Activated CD4-positive, alpha-beta T cell treated with anti-CD3 and anti-CD28 coated beads for 4 hours (primary cell): Measurements from ENCODE around the gene STK31.
"Not testable (repeated sequence)": the region's sequence is repeated elsewhere in the genome, so short reads cannot be mapped to it uniquely, and the experiment has no call there.

ENCODE experiments used
- DNase-seq, 2 donors: peaks; one replicate each; pipeline ENCODE4 v3.0.0-alpha.2; 2020

The STK31 gene, protein sequence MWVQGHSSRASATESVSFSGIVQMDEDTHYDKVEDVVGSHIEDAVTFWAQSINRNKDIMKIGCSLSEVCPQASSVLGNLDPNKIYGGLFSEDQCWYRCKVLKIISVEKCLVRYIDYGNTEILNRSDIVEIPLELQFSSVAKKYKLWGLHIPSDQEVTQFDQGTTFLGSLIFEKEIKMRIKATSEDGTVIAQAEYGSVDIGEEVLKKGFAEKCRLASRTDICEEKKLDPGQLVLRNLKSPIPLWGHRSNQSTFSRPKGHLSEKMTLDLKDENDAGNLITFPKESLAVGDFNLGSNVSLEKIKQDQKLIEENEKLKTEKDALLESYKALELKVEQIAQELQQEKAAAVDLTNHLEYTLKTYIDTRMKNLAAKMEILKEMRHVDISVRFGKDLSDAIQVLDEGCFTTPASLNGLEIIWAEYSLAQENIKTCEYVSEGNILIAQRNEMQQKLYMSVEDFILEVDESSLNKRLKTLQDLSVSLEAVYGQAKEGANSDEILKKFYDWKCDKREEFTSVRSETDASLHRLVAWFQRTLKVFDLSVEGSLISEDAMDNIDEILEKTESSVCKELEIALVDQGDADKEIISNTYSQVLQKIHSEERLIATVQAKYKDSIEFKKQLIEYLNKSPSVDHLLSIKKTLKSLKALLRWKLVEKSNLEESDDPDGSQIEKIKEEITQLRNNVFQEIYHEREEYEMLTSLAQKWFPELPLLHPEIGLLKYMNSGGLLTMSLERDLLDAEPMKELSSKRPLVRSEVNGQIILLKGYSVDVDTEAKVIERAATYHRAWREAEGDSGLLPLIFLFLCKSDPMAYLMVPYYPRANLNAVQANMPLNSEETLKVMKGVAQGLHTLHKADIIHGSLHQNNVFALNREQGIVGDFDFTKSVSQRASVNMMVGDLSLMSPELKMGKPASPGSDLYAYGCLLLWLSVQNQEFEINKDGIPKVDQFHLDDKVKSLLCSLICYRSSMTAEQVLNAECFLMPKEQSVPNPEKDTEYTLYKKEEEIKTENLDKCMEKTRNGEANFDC

DNA sequence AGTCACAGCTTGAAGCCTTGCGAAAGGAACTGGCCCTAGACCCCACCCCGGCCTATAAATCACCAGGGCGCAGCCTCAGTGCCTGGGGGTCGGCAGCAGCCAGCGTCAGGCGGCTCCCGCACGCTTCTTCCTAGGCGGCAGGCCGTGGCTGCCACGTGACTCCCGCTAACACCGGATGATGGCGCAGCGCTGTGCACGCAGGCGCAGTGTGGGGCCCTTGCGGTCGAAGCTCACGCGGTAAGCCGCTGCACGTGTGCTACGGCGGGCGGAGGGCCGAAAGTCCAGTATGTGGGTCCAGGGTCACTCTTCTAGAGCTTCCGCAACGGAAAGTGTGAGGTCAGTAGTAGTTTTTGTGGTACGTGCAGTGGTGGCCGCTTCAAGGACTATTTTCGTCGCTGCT is at the start of gene STK31:
TSS of gene STK31 (plus strand) at position 220 of the 400 bp plus-strand sequence. CDS start at position 287, 67 bp downstream.
- DNase-seq: no peak

DNA sequence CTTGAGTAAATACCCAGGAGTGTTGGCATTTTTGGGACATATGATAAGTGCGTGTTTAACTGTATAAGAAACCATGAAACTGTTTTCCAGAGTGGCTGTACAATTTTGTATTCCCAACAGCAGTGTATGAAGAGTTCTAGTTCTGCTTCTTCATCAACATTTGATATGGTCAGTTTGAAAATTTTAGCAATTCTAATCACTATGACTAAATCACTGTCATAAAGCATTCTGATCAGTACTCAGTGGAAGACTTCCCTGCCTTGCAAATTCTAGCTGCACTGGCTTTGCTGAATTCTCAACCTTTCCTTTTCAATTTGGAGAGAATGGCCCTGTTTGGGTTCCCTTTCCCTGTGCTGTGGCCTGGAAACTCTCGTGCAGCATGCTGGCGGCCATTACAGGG is 48.6 kb upstream of the STK31 start:
- no peak for DNase-seq

DNA sequence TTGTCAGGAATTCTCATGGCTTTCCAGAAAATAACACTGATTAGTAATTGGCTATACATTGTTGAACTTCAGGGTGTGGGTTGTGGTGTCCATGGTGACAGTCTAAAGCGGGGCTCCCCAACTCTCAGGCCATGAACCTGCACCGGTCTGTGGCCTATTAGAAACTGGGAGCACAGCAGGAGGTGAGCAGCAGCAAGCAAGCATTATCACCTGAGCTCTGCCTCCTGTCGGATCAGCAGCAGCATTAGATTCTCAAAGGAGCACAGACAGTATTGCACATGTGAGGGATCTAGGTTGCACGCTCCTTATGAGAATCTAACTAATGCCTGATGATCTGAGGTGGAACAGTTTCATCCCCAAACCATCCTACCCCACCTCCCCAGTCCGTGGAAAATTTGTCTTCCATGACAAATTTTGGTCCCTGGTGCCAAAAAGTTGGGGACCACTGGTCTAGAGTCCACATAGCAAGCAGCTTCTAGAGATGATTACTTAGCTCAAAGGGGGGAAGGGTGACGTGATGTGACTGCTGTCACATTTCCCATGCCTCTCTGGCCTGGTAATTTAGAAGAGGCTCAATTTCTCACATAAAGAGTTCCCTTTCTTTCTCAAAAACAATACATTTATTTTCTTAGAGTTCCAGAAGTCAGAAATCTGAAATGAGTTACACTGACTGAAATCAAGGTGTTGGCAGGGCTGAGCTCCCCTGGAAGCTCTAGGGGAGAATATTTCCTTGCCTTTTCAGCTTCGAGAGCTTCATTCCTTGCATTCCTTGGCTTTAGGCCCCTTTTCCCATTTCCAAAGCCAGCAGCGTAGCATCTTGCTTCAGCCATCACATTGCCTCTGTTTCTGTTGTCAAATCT is 47.7 kb upstream of the STK31 start:
- no peak for DNase-seq

DNA sequence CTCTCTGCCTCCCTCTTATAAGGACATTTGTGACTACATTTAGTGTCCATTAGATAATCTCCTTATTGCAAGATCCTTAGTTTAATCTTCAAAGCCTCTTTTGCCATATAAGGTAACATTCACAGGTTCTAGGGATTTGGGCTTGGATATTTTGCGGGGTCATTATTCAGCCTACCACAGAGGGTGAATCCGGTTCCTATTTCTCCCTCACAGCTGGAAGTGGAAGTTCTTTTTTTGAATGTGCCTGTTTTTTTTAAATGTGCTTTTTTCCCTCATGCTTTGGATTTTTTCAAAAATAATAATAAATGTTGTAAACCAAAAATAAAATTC is 47.1 kb upstream of the STK31 start:
- DNase-seq: no peak

DNA sequence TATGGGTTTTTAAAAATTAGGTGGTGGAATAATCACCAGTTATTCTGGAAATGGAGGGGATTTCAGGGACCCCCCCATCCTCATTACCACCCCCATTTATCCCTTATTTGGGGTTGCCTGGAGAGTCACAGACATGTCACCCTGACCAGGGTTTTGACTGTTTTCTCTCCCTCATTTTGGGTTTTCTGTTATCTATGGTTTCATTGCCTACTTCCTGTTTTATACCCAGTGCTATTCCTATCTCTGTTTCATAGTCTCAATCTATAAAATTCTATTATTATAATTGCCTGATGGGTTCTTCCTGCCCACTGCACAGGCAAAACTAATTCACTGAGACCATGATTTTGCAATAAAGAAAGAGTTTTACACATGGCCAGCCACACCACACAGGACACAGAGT is 45.9 kb upstream of the STK31 start:
- no peak for DNase-seq

DNA sequence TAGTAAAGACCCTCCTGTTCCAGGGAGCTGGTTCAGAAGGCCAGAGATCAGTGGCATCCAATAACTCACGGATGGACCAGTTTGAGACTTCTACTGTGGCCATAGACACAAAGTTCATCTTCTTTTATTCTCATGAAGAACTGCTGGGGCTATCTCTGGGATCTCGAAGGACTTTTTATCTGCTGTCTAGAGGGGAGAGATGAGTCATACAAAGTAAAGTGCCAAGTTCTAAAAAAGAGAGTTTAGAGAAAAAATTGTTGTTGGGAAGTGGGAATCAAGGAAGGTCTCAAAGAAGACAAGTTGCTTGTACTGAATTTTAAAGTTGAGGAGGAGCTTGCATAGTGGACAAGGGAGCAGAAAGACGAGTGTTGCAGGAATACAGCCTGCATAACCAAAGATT is 38.0 kb upstream of the STK31 start:
- DNase-seq: no peak

DNA sequence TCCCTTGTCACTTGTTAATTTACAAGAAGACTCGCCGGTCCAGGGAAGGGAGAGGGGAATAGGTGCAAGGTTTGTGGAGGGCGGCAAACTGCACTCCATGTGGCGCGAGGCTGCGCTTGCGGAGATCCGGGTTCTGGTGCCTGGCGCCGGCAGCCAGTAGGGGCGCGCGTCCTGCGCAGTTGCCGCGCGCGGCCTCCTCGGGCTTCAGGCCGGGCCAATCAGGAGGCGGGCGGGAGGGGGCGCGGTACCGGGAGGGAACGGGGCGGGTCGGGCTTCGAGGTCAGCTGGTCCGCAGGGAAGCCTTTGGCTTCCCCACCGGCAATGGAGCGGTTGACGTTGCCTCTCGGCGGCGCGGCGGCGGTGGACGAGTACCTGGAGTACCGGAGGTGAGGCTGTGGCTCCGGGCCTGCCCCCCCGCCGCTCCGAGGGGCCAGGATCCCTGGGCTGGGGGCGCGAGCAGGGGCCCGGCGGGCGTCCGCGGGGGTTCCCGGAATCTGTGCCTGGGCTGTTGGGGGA is 30.1 kb upstream of the STK31 start, which contains the start of gene FAM221A:
TSS of gene FAM221A (plus strand) at position 302 of the 516 bp plus-strand sequence. CDS start at position 322, 20 bp downstream.
- DNase-seq: peak; percentile 77

DNA sequence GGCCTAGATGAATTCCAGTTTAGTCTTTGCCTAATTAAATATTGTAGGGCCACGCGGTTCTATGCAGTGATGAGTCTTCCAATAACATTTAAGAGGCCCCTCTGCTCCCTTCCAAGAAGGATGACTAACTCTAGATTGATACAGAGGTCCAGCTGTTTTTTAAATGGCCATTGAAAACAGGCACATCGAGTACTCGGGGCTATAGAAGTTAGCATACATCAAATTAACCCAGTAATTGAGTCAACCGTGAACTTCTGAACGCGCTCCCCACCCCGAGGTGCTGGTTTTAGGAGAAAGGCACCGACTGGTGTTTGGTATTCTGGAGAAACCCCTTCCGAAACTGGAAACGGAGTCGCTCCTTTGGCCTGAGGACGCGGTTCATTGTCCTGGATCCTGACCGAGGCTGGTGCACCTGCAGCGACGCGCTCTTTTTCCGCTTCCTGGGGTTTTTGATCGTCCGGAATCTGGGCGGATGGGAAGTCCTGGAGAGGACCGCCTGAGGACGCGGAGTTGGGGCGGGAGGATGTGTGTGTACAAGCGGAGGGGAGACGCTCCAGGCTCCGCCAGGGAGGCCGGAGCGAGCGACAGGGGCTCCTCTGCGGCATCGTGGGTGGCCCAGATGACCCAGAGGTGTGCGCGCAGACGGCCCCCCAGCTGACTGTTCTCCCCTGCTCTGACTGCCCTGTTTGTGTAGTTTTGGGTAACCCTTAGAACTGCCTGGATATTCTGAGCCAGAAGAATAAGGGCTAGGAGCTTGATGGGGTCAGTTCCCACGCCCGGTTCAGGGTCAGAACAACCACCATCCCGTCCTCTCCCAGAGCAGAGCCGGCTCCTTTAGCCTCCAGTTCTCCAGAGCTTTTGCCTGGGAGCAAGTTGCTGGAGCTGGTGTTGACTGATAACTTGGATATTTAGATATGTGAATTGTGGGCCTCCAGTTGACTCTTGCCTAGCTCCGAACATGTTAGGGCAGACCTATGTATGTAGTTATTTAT is 29.3 kb upstream of the STK31 start:
- peak; percentile 15 to 35 for DNase-seq

DNA sequence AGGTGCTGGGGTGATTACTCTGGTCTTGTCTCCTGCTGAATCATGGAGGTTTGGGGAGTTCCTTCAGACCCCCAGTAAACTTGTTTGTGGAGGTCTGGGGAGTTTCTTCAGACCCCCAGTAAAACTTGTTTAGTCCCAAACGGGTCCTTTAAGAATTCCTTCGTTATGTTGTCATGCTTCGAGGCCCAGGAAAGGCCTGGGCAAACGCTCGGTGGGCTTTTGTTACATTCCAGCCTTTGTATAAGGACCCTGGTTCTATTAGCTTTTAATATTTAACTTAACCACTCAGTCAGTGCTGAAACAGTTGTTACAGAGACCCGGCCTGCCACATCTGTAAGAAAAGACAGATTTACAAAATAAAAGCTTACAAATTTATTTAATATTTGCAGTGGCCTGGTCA is 26.0 kb upstream of the STK31 start:
- DNase-seq: not testable (repeated sequence)

DNA sequence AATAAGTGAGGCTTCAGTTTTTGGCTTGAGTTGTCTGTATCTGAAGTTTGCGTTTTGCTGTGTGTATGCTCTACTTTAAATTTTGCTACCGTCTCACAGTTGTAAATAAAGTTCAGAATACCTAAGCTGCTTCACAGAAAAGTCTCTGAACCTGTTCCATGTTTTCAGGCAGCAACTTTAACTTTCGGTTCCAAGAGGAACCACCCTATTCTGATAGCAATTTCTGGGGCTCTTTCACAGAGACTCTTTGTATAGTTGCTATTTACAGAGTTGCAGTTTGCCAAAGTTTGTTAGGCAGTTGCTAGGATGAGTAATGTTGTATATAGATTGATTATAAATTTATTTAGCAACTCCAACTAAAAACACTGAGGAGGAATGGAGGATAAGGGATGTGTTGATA is 24.3 kb upstream of the STK31 start:
- no peak for DNase-seq

DNA sequence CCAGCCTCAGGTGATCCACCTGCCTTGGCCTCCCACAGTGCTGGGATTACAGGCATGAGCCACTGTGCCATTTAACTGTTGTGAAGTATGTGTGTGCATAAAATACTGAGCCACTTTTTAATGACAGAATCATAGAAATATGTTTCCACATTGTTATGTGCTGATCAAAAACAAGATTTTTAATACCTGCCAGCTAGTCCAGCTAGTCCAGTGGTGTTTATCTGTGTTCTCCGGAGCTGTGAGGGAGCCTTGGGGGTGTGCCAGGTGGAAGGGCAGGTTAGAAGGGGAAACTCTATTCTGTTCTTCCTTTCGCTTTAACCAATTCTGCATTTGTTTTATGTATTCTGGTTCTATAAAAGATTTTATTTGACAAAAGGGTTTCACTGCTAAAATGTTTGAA is 23.0 kb upstream of the STK31 start:
- no peak for DNase-seq

DNA sequence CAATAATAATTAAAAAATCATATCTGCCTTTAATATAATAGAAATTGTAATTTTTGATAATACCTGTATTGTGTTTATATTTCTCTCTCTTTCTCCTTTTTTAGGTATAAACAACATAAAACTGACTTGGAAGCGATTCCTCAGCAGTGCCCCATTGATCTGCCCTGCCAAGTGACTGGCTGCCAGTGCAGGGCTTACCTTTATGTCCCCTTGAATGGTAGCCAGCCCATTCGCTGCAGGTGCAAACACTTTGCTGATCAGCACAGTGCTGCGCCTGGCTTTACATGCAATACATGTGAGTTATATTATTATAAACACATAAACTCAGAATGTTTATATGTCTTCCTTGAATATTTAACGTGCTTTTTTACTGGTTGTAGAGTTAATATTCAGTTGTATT is 20.9 kb upstream of the STK31 start:
- DNase-seq: no peak

DNA sequence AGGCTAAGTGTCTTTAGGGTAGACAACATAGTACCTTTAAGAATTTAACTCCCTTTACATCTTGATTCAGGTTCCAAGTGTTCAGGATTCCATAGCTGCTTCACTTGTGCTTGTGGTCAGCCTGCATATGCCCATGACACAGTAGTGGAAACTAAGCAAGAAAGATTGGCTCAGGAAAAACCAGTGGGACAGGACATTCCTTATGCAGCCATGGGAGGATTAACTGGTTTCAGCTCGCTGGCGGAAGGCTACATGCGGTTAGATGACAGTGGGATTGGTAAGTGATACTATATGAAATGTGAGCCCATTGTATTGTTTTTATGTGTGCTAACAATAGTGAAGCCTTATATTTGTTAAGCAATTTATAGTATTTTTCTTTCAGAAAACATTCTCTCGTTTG is 18.7 kb upstream of the STK31 start:
- no peak for DNase-seq

DNA sequence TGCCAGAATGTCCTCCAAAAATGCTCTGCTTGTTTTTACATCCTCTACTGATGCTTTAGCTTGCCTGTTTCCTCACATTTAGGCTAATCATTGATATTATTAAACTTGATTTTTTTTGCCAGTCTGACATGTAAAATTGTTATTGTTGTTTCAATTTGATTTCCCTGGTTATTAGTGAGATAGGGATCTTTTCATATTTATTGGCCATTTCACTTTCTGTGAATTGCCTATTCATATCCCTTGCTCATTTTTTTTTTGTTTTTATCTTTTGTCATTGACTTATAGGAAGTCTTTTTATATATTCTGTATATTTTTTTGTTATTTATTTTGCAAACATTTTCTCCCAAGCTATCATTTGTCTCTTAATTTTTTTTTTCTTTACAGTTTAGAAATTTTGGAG is 16.8 kb upstream of the STK31 start:
- no peak for DNase-seq

DNA sequence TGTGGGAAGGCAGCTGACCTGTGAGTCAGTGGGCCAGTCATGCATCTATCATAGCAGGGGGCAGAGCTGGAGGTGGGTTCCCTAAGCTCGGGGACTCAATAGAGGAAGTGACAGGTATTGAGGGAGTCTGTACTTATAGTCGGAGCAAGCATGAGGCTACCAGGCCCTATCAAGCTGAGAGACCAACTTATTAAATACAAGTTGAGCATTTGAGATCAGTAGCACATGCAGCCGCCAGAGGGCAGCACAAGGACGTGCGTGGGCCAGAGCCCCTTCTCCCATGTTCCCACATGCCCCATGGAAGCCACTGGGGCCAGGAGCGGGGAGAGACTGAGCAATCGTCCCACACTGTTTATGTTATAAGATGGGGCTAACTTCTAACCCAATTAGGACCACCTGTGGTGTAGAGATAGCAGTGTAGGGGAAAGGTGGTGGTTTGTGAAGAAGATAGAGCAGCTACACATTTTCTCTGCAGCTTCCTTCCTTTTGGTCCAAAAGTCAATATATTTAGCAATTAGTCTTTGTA is 13.0 kb upstream of the STK31 start:
- DNase-seq: peak; percentile 35 to 53

DNA sequence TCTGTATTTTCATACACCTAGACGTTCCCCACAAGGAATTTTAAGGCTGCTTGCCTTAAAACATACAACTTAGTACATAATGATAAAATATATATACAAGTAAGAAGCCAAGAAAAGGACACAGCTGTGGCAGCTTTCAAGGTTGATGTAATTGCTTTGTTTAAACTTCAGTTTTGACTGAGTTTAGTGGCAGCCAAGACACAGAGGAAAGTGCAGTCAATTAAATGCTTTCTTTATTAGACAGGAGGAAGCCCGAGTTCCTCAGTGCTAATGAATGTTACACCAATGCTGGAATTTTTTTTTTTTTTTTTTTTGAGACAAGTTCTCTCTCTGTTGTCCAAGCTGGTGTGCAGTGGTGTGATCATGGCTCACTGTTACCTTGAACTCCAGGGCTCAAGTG is 11.2 kb upstream of the STK31 start:
- no peak for DNase-seq

DNA sequence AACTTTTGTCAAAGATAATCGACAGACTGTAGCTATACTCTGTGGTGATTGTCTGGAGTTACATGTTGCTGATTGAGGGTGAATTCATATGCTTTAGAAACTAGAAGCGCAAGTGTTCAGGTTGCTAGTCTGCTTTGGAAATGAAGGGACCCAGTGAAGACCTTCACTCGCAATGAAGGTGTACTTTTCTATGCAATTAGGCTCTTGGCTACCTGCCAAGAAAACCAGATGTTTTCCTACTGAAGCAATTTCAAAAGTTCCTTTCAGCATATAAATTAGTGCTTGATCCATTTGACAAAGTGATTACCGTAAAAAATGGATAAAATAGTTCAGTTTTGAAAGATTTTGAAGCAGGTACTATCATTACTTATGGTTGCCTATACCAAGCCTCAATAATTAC is 10.0 kb upstream of the STK31 start:
- DNase-seq: no peak

DNA sequence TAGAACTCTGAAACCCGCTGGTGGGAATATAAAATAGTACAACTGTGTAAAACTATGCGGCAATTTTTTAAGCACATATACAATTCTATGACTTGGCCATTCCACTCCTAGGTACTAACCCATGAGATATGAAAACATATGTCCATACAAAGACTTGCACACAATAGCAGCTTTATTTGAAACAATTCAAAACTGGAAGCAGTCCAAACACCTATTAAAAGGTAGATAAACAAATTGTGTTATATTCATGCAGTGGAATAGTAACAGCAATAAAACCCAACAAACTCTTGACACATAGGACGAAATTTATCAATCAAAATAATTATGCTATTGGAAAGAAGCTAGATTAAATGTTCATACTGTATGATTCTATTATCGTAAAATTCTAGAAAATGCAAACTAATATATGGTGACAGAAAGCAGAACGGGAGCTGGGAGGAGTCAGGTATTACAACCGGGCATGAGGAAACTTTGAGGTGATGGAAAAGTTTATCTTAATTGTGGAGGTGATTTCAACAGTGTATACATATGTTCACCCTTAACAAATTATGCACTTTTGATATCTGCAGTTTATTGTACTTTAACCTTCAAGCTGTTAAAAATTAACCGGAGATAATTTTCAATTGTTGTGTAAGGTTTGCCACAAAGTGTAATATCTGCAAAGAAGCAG is 803 bp upstream of the STK31 start:
- DNase-seq: no peak

DNA sequence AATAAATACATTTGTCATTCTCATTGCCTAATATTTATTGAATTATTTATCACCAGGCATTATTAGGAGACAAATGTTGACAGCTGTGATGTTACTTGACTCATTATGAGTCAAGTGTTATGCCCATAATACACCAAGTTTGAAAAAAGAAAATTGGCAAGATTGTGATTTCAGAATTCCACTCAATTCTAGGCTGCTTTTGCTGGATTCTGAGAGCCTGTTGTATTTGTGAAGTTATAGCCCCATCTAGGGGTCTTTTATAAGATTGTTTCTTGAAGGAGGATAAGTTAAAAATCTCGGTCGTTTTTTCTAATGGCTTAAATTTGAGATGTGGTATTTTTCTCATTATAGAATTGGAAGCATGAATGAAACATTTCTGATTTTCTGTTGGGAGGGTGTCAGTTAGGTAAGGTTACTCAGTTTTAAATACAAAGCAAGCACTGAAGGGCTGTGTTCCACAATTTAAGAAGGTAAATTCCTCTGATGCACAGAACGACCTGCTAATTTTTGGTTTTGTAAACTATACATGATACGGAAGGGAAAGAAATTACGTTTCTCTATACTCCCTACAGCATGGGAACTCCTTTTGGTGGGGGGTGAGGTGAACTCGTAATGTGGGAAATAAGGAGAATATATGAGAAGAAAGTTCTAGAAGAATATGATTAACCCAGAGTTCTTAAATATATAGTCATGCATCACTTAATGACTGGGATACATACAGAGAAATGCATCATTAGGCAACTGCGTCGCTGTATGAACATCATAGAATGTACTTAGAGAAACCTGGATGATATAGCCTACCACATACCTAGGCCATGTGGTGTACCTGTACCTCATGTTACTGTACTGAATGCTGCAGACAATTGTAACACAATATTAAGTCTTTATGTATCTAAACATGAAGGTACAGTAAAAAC is 2.6 kb downstream of the STK31 start:
- DNase-seq: no peak
